Liver (tissue), 9 donors: Measurements from ENCODE around the gene LILRB2. TPM values are rescaled to one million over a fixed set of nuclear protein-coding genes. Genes with fewer than 3 reads are reported as not detected.

Experiments used
- DNase-seq: peaks from one replicate; pipeline ENCODE4 v3.0.0-alpha.2; 2017; ENCODE audit warnings: low spot score
- H3K27ac ChIP-seq, 2 donors: one replicate each; pipeline ENCODE4 v1.7.0; 2013; ENCODE audit warnings: inconsistent platforms in 2 of 2, low read length in 2 of 2, control low read depth in 1 of 2, low read depth in 1 of 2, mild to moderate bottlenecking in 1 of 2
- H3K27me3 ChIP-seq, 4 donors: one replicate each; pipeline versions ENCODE4 v1.6.1 to v1.7.0; 2013; ENCODE audit warnings: low read length in 3 of 4, inconsistent platforms in 1 of 4, mild to moderate bottlenecking in 1 of 4, moderate library complexity in 1 of 4; ENCODE audit not compliant: control insufficient read depth in 4 of 4, insufficient read depth in 4 of 4
- H3K36me3 ChIP-seq, 4 donors: one replicate each; pipeline versions ENCODE4 v1.6.1 to v1.7.0; 2013; ENCODE audit warnings: low read length in 3 of 4, mild to moderate bottlenecking in 3 of 4, low read depth in 1 of 4, moderate library complexity in 1 of 4; ENCODE audit not compliant: control insufficient read depth in 4 of 4, insufficient read depth in 3 of 4
- H3K4me1 ChIP-seq, 4 donors: one replicate each; pipeline versions ENCODE4 v1.6.1 to v1.7.0; 2013; ENCODE audit warnings: low read length in 3 of 4, mild to moderate bottlenecking in 3 of 4, moderate library complexity in 1 of 4; ENCODE audit not compliant: control insufficient read depth in 4 of 4, insufficient read depth in 4 of 4
- H3K4me3 ChIP-seq, 3 donors: one replicate each; pipeline versions ENCODE4 v1.6.1 to v1.7.0; 2013; ENCODE audit warnings: low read length in 3 of 3, control low read depth in 1 of 3, low read depth in 1 of 3, mild to moderate bottlenecking in 1 of 3
- H3K9ac ChIP-seq, 2 donors: one replicate each; pipeline ENCODE4 v1.7.0; 2013; ENCODE audit warnings: low read length in 2 of 2, mild to moderate bottlenecking in 2 of 2, moderate library complexity in 2 of 2, control low read depth in 1 of 2, low read depth in 1 of 2
- H3K9me3 ChIP-seq, 4 donors: one replicate each; pipeline versions ENCODE4 v1.6.1 to v1.7.0; 2013; ENCODE audit warnings: low read length in 3 of 4; ENCODE audit not compliant: control insufficient read depth in 4 of 4
- ATF3 ChIP-seq: IDR thresholded peaks from 2 replicates; pipeline ENCODE4 v1.6.1; 2016; ENCODE audit warnings: antibody characterized with exemption
- CTCF ChIP-seq: fragments of 150-350 bp; IDR thresholded peaks from 2 replicates; pipeline ENCODE4 v1.5.1; 2017; ENCODE audit warnings: improper control_type of control experiment, low read depth, low read length; ENCODE audit not compliant: missing input control
- EGR1 ChIP-seq, 2 donors: IDR thresholded peaks; 2 replicates each; pipeline ENCODE4 v1.6.1; 2016 to 2018; ENCODE audit warnings: antibody characterized with exemption in 2 of 2, low read depth in 2 of 2
- FOXA1 ChIP-seq: IDR thresholded peaks from 2 replicates; pipeline ENCODE4 v1.6.1; 2016; ENCODE audit warnings: antibody characterized with exemption
- FOXA2 ChIP-seq: IDR thresholded peaks from 2 replicates; pipeline ENCODE4 v1.6.1; 2016; ENCODE audit warnings: antibody characterized with exemption
- HNF4A ChIP-seq, 2 donors: conservative IDR thresholded peaks; 2 replicates each; pipeline ENCODE4 v1.6.1; 2016; ENCODE audit warnings: antibody characterized with exemption in 2 of 2, mild to moderate bottlenecking in 2 of 2
- HNF4G ChIP-seq: IDR thresholded peaks from 2 replicates; pipeline ENCODE4 v1.6.1; 2016; ENCODE audit warnings: antibody characterized with exemption
- JUND ChIP-seq, 2 donors: IDR thresholded peaks; 2 replicates each; pipeline ENCODE4 v1.6.1; 2016; ENCODE audit warnings: antibody characterized with exemption in 2 of 2
- NR2F2 ChIP-seq: IDR thresholded peaks from 2 replicates; pipeline ENCODE4 v1.6.1; 2016; ENCODE audit warnings: antibody characterized with exemption
- RAD21 ChIP-seq, 2 donors: IDR thresholded peaks; 2 replicates each; pipeline ENCODE4 v1.6.1; 2016; ENCODE audit warnings: antibody characterized with exemption in 2 of 2, mild to moderate bottlenecking in 2 of 2
- RXRA ChIP-seq, 2 donors: IDR thresholded peaks; 2 replicates each; pipeline ENCODE4 v1.6.1; 2017 to 2018; ENCODE audit warnings: antibody characterized with exemption in 2 of 2, mild to moderate bottlenecking in 1 of 2
- SP1 ChIP-seq: IDR thresholded peaks from 2 replicates; pipeline ENCODE4 v1.6.1; 2018; ENCODE audit warnings: antibody characterized with exemption, mild to moderate bottlenecking
- TAF1 ChIP-seq: conservative IDR thresholded peaks from 2 replicates; pipeline ENCODE4 v1.6.1; 2016; ENCODE audit warnings: antibody characterized with exemption, mild to moderate bottlenecking
- whole genome bisulfite sequencing: extraction: QIAGEN DNeasy Blood & Tissue Kit; methylation state at CpG from one replicate; pipeline ENCODE4 v1.1.7; 2013; 5-methylcytosine and 5-hydroxymethylcytosine counted together
- polyA plus RNA-seq, 2 donors: library from polyadenylated mRNA; stranded (reverse) in 1 of 2; unstranded in 1 of 2; fragments of 200-250 nt in 1 of 2; fragments of >200 nt in 1 of 2; fragmentation: Nextera tagmentation in 1 of 2; extraction: Ambion mirVana in 1 of 2; gene quantifications; one replicate each; pipeline versions ENCODE4 v1.2.1 to v1.2.3, GENCODE V29; 2013 to 2015
- total RNA-seq, 2 donors: library from RNA; depleted of rRNA; stranded (reverse); fragments of >200 nt; gene quantifications; one replicate each; pipeline ENCODE4 v1.2.3, GENCODE V29; 2014
- TF ChIP-seq, protein P1 (sequence below): IDR thresholded peaks from 2 replicates; pipeline ENCODE4 v1.6.1; 2016; ENCODE audit warnings: antibody characterized with exemption, mild to moderate bottlenecking
- TF ChIP-seq, protein P2 (sequence below): IDR thresholded peaks from 2 replicates; pipeline ENCODE4 v1.6.1; 2016; ENCODE audit warnings: antibody characterized with exemption
- donor health status: healthy.
- donor health status: healthy.
- donor health status: healthy.
- donor health status: healthy.
- donor health status: healthy.

Gene LILRB2
- total and polyA plus RNA-seq, 4 donors: 2.2 to 6.1 (median 5.2) TPM

- H3K9me3 ChIP-seq: peaks cover 0 to 2% (median 0%) of the 10 kb centered on the region in 4 donors
- H3K9ac ChIP-seq: no peak overlapping the region
- H3K27ac ChIP-seq: no peak overlapping the region
- H3K4me3 ChIP-seq: no peak overlapping the region
- H3K27me3 ChIP-seq: peaks cover 0 to 3% (median 1%) of the 10 kb centered on the region in 4 donors
- H3K4me1 ChIP-seq: no peaks in the 10 kb centered on the region
- DNase-seq: no peak
- TF ChIP-seq FOXA1 (no peak), TAF1 (no peak), FOXA2 (no peak), JUND (IDR thresholded peaks at IDR 0.05) (no peak)
- WGBS: 53% methylated on average over 5 of the region's 5 CpGs
- H3K36me3 ChIP-seq: no peaks in the 10 kb centered on the region
Measured at GRCh38 chr19:54311486-54311885, 30.6 kb upstream of the LILRB2 start.

- H3K4me3 ChIP-seq: no peak overlapping the region
- no peak overlapping the region for H3K9ac ChIP-seq
- no peak for DNase-seq
- H3K36me3 ChIP-seq: no peaks in the 10 kb centered on the region
- no peak overlapping the region for H3K27ac ChIP-seq
- H3K4me1 ChIP-seq: no peaks in the 10 kb centered on the region
- TF ChIP-seq JUND (IDR thresholded peaks at IDR 0.05) (no peak), SP1 (no peak), ATF3 (no peak), NR2F2 (no peak)
- 68% methylated on average over 5 of the region's 5 CpGs for WGBS
- peaks cover 0 to 5% (median 0%) of the 10 kb centered on the region in 4 donors for H3K27me3 ChIP-seq
- peaks cover 0 to 2% (median under 1%) of the 10 kb centered on the region in 4 donors for H3K9me3 ChIP-seq
Measured at GRCh38 chr19:54310543-54310942, 29.6 kb upstream of the LILRB2 start.

DNA sequence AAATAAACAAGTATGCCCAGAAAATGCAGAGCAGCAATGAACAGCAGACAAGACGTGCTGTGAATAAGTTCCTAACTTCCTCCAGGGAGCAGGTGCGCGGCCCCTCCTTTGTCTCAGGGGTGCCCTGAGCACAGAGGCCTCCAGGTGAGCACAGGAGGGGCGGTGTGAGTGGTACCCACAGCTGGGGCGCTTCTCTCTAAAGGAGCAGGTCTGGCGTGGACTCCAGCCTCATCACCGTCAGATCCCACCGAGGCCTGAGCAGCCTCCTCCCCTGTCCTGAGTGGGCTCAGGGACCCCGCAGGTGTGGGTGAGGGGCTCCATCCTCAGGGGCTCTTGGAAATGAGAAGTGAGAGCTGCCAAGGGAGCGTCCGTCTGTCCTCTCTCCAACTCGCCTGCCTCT is 28.9 kb upstream of the LILRB2 start:
- Histone ChIP-seq H3K4me1 (no peaks in the 10 kb centered on the region), H3K9ac (no peak overlapping the region), H3K4me3 (no peak overlapping the region), H3K27me3 (peaks cover 0 to 5% (median 0%) of the 10 kb centered on the region in 4 donors), H3K9me3 (peaks cover 0 to 2% (median under 1%) of the 10 kb centered on the region in 4 donors), H3K36me3 (no peaks in the 10 kb centered on the region), H3K27ac (no peak overlapping the region)
- no peak for TF ChIP-seq CTCF
- no peak for TF ChIP-seq RXRA (IDR thresholded peaks at IDR 0.05)
- TF ChIP-seq, protein P1, sequence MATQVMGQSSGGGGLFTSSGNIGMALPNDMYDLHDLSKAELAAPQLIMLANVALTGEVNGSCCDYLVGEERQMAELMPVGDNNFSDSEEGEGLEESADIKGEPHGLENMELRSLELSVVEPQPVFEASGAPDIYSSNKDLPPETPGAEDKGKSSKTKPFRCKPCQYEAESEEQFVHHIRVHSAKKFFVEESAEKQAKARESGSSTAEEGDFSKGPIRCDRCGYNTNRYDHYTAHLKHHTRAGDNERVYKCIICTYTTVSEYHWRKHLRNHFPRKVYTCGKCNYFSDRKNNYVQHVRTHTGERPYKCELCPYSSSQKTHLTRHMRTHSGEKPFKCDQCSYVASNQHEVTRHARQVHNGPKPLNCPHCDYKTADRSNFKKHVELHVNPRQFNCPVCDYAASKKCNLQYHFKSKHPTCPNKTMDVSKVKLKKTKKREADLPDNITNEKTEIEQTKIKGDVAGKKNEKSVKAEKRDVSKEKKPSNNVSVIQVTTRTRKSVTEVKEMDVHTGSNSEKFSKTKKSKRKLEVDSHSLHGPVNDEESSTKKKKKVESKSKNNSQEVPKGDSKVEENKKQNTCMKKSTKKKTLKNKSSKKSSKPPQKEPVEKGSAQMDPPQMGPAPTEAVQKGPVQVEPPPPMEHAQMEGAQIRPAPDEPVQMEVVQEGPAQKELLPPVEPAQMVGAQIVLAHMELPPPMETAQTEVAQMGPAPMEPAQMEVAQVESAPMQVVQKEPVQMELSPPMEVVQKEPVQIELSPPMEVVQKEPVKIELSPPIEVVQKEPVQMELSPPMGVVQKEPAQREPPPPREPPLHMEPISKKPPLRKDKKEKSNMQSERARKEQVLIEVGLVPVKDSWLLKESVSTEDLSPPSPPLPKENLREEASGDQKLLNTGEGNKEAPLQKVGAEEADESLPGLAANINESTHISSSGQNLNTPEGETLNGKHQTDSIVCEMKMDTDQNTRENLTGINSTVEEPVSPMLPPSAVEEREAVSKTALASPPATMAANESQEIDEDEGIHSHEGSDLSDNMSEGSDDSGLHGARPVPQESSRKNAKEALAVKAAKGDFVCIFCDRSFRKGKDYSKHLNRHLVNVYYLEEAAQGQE: no peak
- no peak for TF ChIP-seq EGR1 (IDR thresholded peaks at IDR 0.05; ENCODE audit: low read depth in 2 of 2)
- TF ChIP-seq NR2F2: no peak
- TF ChIP-seq RAD21 (IDR thresholded peaks at IDR 0.05): no peak
- TF ChIP-seq HNF4A (conservative IDR thresholded peaks at IDR 0.05): no peak
- no peak for TF ChIP-seq ATF3
- TF ChIP-seq, protein P2, sequence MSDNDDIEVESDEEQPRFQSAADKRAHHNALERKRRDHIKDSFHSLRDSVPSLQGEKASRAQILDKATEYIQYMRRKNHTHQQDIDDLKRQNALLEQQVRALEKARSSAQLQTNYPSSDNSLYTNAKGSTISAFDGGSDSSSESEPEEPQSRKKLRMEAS: no peak
- TF ChIP-seq FOXA1: no peak
- no peak for TF ChIP-seq HNF4G
- no peak for TF ChIP-seq FOXA2
- TF ChIP-seq JUND (IDR thresholded peaks at IDR 0.05): no peak
- DNase-seq: no peak
- 72% methylated on average over 12 of the region's 12 CpGs for WGBS
